HepG2 (cell line): ENCODE measurements around the gene TCF25. TPM values are rescaled to one million over a fixed set of nuclear protein-coding genes. Genes with fewer than 3 reads are reported as not detected.

Source experiments
- DMTF1 ChIP-seq: sonication (generic); formaldehyde crosslinking; IDR thresholded peaks from 2 replicates; pipeline ENCODE4 v1.4.0; 2020; ENCODE audit warnings: mild to moderate bottlenecking, missing genetic modification reagents
- FOXA1 ChIP-seq, 2 experiments: fragments of 450-650 bp in 1 of 2; sonication (generic) in 1 of 2; formaldehyde crosslinking in 1 of 2; IDR thresholded peaks; 2 replicates each; pipeline versions ENCODE4 v1.4.0 to v1.6.1; 2016 to 2020; ENCODE audit warnings: missing genetic modification reagents in 1 of 2
- HCFC1 ChIP-seq: fragments of 150-350 bp; IDR thresholded peaks from 2 replicates; pipeline ENCODE4 v1.6.1; 2014; ENCODE audit warnings: low read depth, low read length
- HMGXB3 ChIP-seq: sonication (generic); formaldehyde crosslinking; IDR thresholded peaks from 2 replicates; pipeline ENCODE4 v1.4.0; 2020; ENCODE audit warnings: missing genetic modification reagents, borderline replicate concordance
- MEIS2 ChIP-seq: sonication (generic); formaldehyde crosslinking; IDR thresholded peaks from 2 replicates; pipeline ENCODE4 v1.9.0; 2021; ENCODE audit warnings: mild to moderate bottlenecking, missing genetic modification reagents
- MZF1 ChIP-seq: sonication (generic); formaldehyde crosslinking; IDR thresholded peaks from 2 replicates; pipeline ENCODE4 v1.8.1; 2023; ENCODE audit warnings: mild to moderate bottlenecking, missing genetic modification reagents, borderline replicate concordance
- ONECUT2 ChIP-seq: sonication (generic); formaldehyde crosslinking; IDR thresholded peaks from 2 replicates; pipeline ENCODE4 v1.4.0; 2020; ENCODE audit warnings: missing genetic modification reagents
- PRDM15 ChIP-seq: sonication (generic); formaldehyde crosslinking; IDR thresholded peaks from 2 replicates; pipeline ENCODE4 v1.4.0; 2020; ENCODE audit warnings: missing genetic modification reagents
- SKI ChIP-seq: fragments of 450-650 bp; IDR thresholded peaks from one replicate; pipeline ENCODE4 v1.6.1; 2018; ENCODE audit warnings: mild to moderate bottlenecking; ENCODE audit not compliant: partially characterized antibody
- SUZ12 ChIP-seq: fragments of 150-350 bp; IDR thresholded peaks from 2 replicates; pipeline ENCODE4 v1.6.1; 2014; ENCODE audit warnings: low read depth, low read length
- ZBTB49 ChIP-seq: sonication (generic); formaldehyde crosslinking; IDR thresholded peaks from 2 replicates; pipeline ENCODE4 v1.4.0; 2020; ENCODE audit warnings: missing genetic modification reagents, borderline replicate concordance
- ZMYM4 ChIP-seq: sonication (generic); formaldehyde crosslinking; IDR thresholded peaks from 2 replicates; pipeline ENCODE4 v1.8.1; 2023; ENCODE audit warnings: mild to moderate bottlenecking, missing genetic modification reagents
- ZNF276 ChIP-seq: sonication (generic); formaldehyde crosslinking; IDR thresholded peaks from 2 replicates; pipeline ENCODE4 v1.4.0; 2020; ENCODE audit warnings: mild to moderate bottlenecking, low read depth, missing genetic modification reagents
- polyA plus RNA-seq, 8 experiments: library from polyadenylated mRNA; depleted of rRNA in 3 of 8; stranded (reverse) in 7 of 8; unstranded in 1 of 8; fragments of >200 nt; fragmentation: Illumina TruSeq in 4 of 8; extraction: Trizol in 4 of 8; gene quantifications; 2 replicates each; pipeline versions ENCODE4 v1.2.1 to v1.2.3, GENCODE V29; 2011 to 2016; ENCODE audit warnings: low read depth in 4 of 8, missing spikeins in 1 of 8, mixed read lengths in 1 of 8; ENCODE audit not compliant: insufficient read depth in 1 of 8
- total RNA-seq, 5 experiments: library from RNA; depleted of rRNA; stranded (reverse); fragments of >200 nt; fragmentation: Illumina TruSeq; extraction: Trizol; gene quantifications; 2 replicates each; pipeline ENCODE4 v1.2.3, GENCODE V29; 2016; ENCODE audit warnings: low read depth in 1 of 5

TCF25 gene
- total and polyA plus RNA-seq, 2 of the 13 experiments (the other 11 are each of a cell fraction or from before 2014, with no cell fraction given), result 138 to 206 TPM

- TF ChIP-seq HMGXB3 (CRISPR knock-in tag), result peak; percentile 90
- no peak for TF ChIP-seq HCFC1
- TF ChIP-seq ZNF276, result peak; percentile 98
- peak; percentile 94; the same call in 1 of the 2 replicates for TF ChIP-seq DMTF1 (CRISPR knock-in tag)
- TF ChIP-seq MEIS2 (CRISPR knock-in tag), result peak; percentile 96
- TF ChIP-seq SUZ12, result no peak
- TF ChIP-seq MZF1 (CRISPR knock-in tag), result no peak; the same call in 1 of the 2 replicates
- TF ChIP-seq FOXA1 (IDR thresholded peaks at IDR 0.05), result no peak
- TF ChIP-seq FOXA1 (CRISPR knock-in tag; IDR thresholded peaks at IDR 0.05), result peak; percentile 76
- peak; percentile 88 for TF ChIP-seq ZMYM4 (CRISPR knock-in tag)
- peak; percentile 93 for TF ChIP-seq ZBTB49 (CRISPR knock-in tag)
- TF ChIP-seq SKI, result peak; percentile 83
- peak; percentile 77 for TF ChIP-seq PRDM15 (CRISPR knock-in tag)
- peak; percentile 79 for TF ChIP-seq ONECUT2 (CRISPR knock-in tag)
Observed at GRCh38 chr16:89917773-89918452, 44.5 kb downstream of the TCF25 start (continued).
